NCI-H510A (cell line): ENCODE results near the gene SLC39A11.

Experiments used
- DNase-seq: peaks from one replicate; lab custom pipeline; 2025; lab: John Stamatoyannopoulos, UW

The SLC39A11 gene

GRCh38 chr17:73042809-73043685 lies 49.4 kb downstream of the SLC39A11 start:
- DNase-seq = no peak

GRCh38 chr17:73042225-73042624 lies 50.3 kb downstream of the SLC39A11 start:
- DNase-seq = no peak

- no peak for DNase-seq
Measured at GRCh38 chr17:73039282-73039681, 53.2 kb downstream of the SLC39A11 start.

- DNase-seq = no peak
Measured at GRCh38 chr17:73031472-73031871, 61.0 kb downstream of the SLC39A11 start.

GRCh38 chr17:73030995-73031394 lies 61.5 kb downstream of the SLC39A11 start:
- DNase-seq = no peak

GRCh38 chr17:73030501-73030921 lies 62.0 kb downstream of the SLC39A11 start:
- no peak for DNase-seq

GRCh38 chr17:73029991-73030390 lies 62.5 kb downstream of the SLC39A11 start:
- DNase-seq = no peak

GRCh38 chr17:73029021-73029420 lies 63.5 kb downstream of the SLC39A11 start:
- DNase-seq = no peak

- no peak for DNase-seq
Measured at GRCh38 chr17:73028299-73028755, 64.2 kb downstream of the SLC39A11 start.

GRCh38 chr17:73027130-73027741 lies 65.3 kb downstream of the SLC39A11 start:
- DNase-seq = no peak

GRCh38 chr17:73025041-73025560 lies 67.4 kb downstream of the SLC39A11 start:
- no peak for DNase-seq

- no peak for DNase-seq
Measured at GRCh38 chr17:73023759-73024158, 68.7 kb downstream of the SLC39A11 start.

- no peak for DNase-seq
Measured at GRCh38 chr17:73022694-73023093, 69.8 kb downstream of the SLC39A11 start.

- no peak for DNase-seq
Measured at GRCh38 chr17:73021771-73022170, 70.7 kb downstream of the SLC39A11 start.

- DNase-seq = no peak
Measured at GRCh38 chr17:73020110-73020509, 72.4 kb downstream of the SLC39A11 start.

GRCh38 chr17:73018599-73018998 lies 73.9 kb downstream of the SLC39A11 start:
- no peak for DNase-seq

GRCh38 chr17:73017658-73018057 lies 74.8 kb downstream of the SLC39A11 start:
- DNase-seq = no peak

GRCh38 chr17:73015722-73016276 lies 76.7 kb downstream of the SLC39A11 start:
- no peak for DNase-seq

- DNase-seq = no peak
Measured at GRCh38 chr17:73013816-73014663, 78.4 kb downstream of the SLC39A11 start.

- DNase-seq = no peak
Measured at GRCh38 chr17:73013301-73013700, 79.2 kb downstream of the SLC39A11 start.

- DNase-seq = no peak
Measured at GRCh38 chr17:73011016-73011486, 81.4 kb downstream of the SLC39A11 start.

- no peak for DNase-seq
Measured at GRCh38 chr17:73010414-73010813, 82.1 kb downstream of the SLC39A11 start.
